HG03103 (cell line): Measurements from ENCODE around the gene STK38.
"Not testable (repeated sequence)": the region's sequence is repeated elsewhere in the genome, so short reads cannot be mapped to it uniquely, and the experiment has no call there.

ENCODE experiments used
- ATAC-seq: cut with Tn5 transposase; IDR thresholded peaks from one replicate; pipeline ENCODE4 v1.9.1; 2021; ENCODE audit warnings: low read depth; ENCODE audit not compliant: unreplicated experiment

Gene STK38

GRCh38 chr6:36492092-36492491 is 55.2 kb downstream of the STK38 start:
- no peak for ATAC-seq

GRCh38 chr6:36491378-36491965 is 55.8 kb downstream of the STK38 start:
- ATAC-seq = no peak

- ATAC-seq = no peak
These were observed 57.9 kb downstream of the STK38 start for GRCh38 chr6:36489426-36489825.

GRCh38 chr6:36488221-36488620 is 59.1 kb downstream of the STK38 start:
- no peak for ATAC-seq

GRCh38 chr6:36487698-36488097 is 59.6 kb downstream of the STK38 start:
- no peak for ATAC-seq

- no peak for ATAC-seq
These were observed 62.5 kb downstream of the STK38 start for GRCh38 chr6:36484736-36485135.

- not testable (repeated sequence) for ATAC-seq
These were observed 64.0 kb downstream of the STK38 start for GRCh38 chr6:36483326-36483725.

- no peak for ATAC-seq
These were observed 68.0 kb downstream of the STK38 start for GRCh38 chr6:36479256-36479655.

- ATAC-seq = no peak
These were observed 69.2 kb downstream of the STK38 start for GRCh38 chr6:36478051-36478526.

- ATAC-seq = no peak
These were observed 77.3 kb downstream of the STK38 start for GRCh38 chr6:36469946-36470345.

- no peak for ATAC-seq
These were observed 78.1 kb downstream of the STK38 start for GRCh38 chr6:36469148-36469661.

- ATAC-seq = no peak
These were observed 79.7 kb downstream of the STK38 start for GRCh38 chr6:36467625-36468024.

GRCh38 chr6:36464233-36464632 is 83.0 kb downstream of the STK38 start:
- ATAC-seq = no peak

- ATAC-seq = no peak
These were observed 83.6 kb downstream of the STK38 start for GRCh38 chr6:36463676-36464075.

GRCh38 chr6:36461646-36462045 is 85.6 kb downstream of the STK38 start:
- no peak for ATAC-seq

GRCh38 chr6:36460916-36461315 is 86.4 kb downstream of the STK38 start:
- no peak for ATAC-seq

- no peak for ATAC-seq
These were observed 87.8 kb downstream of the STK38 start for GRCh38 chr6:36459501-36459900.

GRCh38 chr6:36455486-36456027 is 91.7 kb downstream of the STK38 start:
- no peak for ATAC-seq

GRCh38 chr6:36452897-36453296 is 94.4 kb downstream of the STK38 start:
- ATAC-seq = not testable (repeated sequence)

GRCh38 chr6:36449173-36449572 is 98.1 kb downstream of the STK38 start:
- not testable (repeated sequence) for ATAC-seq

- no peak for ATAC-seq
These were observed 101.7 kb downstream of the STK38 start for GRCh38 chr6:36445621-36446020.

GRCh38 chr6:36444470-36444869 is 102.8 kb downstream of the STK38 start:
- ATAC-seq = no peak
